ENCODE results near the gene OGDH.

GRCh38 chr7:44650772-44651171 lies 44.3 kb downstream of the OGDH start:
- TF ChIP-seq, protein P1, sequence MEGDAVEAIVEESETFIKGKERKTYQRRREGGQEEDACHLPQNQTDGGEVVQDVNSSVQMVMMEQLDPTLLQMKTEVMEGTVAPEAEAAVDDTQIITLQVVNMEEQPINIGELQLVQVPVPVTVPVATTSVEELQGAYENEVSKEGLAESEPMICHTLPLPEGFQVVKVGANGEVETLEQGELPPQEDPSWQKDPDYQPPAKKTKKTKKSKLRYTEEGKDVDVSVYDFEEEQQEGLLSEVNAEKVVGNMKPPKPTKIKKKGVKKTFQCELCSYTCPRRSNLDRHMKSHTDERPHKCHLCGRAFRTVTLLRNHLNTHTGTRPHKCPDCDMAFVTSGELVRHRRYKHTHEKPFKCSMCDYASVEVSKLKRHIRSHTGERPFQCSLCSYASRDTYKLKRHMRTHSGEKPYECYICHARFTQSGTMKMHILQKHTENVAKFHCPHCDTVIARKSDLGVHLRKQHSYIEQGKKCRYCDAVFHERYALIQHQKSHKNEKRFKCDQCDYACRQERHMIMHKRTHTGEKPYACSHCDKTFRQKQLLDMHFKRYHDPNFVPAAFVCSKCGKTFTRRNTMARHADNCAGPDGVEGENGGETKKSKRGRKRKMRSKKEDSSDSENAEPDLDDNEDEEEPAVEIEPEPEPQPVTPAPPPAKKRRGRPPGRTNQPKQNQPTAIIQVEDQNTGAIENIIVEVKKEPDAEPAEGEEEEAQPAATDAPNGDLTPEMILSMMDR (IDR thresholded peaks at IDR 0.05) = no peak
- TF ChIP-seq POLR2A (IDR thresholded peaks at IDR 0.05) = no peak

Data from Peyer's patch (tissue), 4 donors.